Measurements from ENCODE around the gene ST3GAL3. TPM values are rescaled to one million over a fixed set of nuclear protein-coding genes. Genes with fewer than 3 reads are reported as not detected.

The ST3GAL3 gene
- total and polyA plus RNA-seq, 2 of the 13 experiments (the other 11 are each of a cell fraction or from before 2014, with no cell fraction given), result 5.1 to 8.1 TPM

GRCh38 chr1:43861337-43861736, 154.0 kb downstream of the ST3GAL3 start:
- 97% methylated on average over 3 of the region's 3 CpGs for WGBS (ENCODE audit: low lambda C conversion rate)
- Histone ChIP-seq H3K36me3 (replicated peaks in 1 of 2; ENCODE audit: control insufficient read depth in 1 of 2, insufficient read depth in 2 of 2, low read length in 2 of 2) (peaks cover 0 to 3% of the 10 kb centered on the region in 2 experiments; a peak in 3 of 5 replicates), H3K79me2 (ENCODE audit: insufficient read depth, low read length) (no peaks in the 10 kb centered on the region), H3K4me1 (ENCODE audit: insufficient read depth, low read length) (no peaks in the 10 kb centered on the region), H3K4me3 (replicated peaks in 1 of 3; ENCODE audit: insufficient read depth in 1 of 3, low read depth in 2 of 3, low read length in 3 of 3) (no peak overlapping the region), H3K27ac (ENCODE audit: extremely low read length, insufficient read depth, low read length) (no peak overlapping the region), H3K9ac (ENCODE audit: insufficient read depth, low read depth, low read length) (no peak overlapping the region), H2AFZ (ENCODE audit: low read length) (no peak overlapping the region), H3K4me2 (ENCODE audit: low read depth, low read length) (no peak overlapping the region), H3K27me3 (ENCODE audit: control insufficient read depth in 1 of 2, insufficient read depth in 2 of 2, low read length in 2 of 2) (no peaks in the 10 kb centered on the region), H4K20me1 (ENCODE audit: insufficient read depth, low read length) (no peaks in the 10 kb centered on the region), H3K9me3 (ENCODE audit: low read length) (no peaks in the 10 kb centered on the region)
- in situ Hi-C loops (cut with HindIII; ENCODE audit: extremely low pct_ligation_motif_present, low pct_unique_long_range_greater_than_20kb) (no loop called here), intact Hi-C loops (cut with micrococcal nuclease; ENCODE audit: unreplicated experiment) (no loop called here)
- DNase-seq (ENCODE audit: low spot score) (no peak), ATAC-seq (no peak), FAIRE-seq (no peak)
- POLR2A ChIA-PET, result no interaction called here
- no TSS peak for BruUV-seq (replicated peaks)
- no peak for TF ChIP-seq FOXC1 (CRISPR knock-in tag; IDR thresholded peaks at IDR 0.05; ENCODE audit: borderline replicate concordance)
- TF ChIP-seq KLF6 (CRISPR knock-in tag; IDR thresholded peaks at IDR 0.05), result no peak
- no peak for TF ChIP-seq FOXA1 (IDR thresholded peaks at IDR 0.05)
- TF ChIP-seq FOXA1 (CRISPR knock-in tag; IDR thresholded peaks at IDR 0.05), result no peak
- TF ChIP-seq JDP2 (CRISPR knock-in tag; IDR thresholded peaks at IDR 0.05; ENCODE audit: borderline replicate concordance), result no peak
- CTCF ChIA-PET (ENCODE audit: low intra/inter-chr PET ratio, low total read pairs), result no interaction called here

- no peak for ATAC-seq
- DNase-seq (ENCODE audit: low spot score), result no peak
- no TSS peak for BruUV-seq (replicated peaks)
- Histone ChIP-seq H3K36me3 (replicated peaks in 1 of 2; ENCODE audit: control insufficient read depth in 1 of 2, insufficient read depth in 2 of 2, low read length in 2 of 2) (peaks cover 0 to 3% of the 10 kb centered on the region in 2 experiments; a peak in 3 of 5 replicates), H3K4me1 (ENCODE audit: insufficient read depth, low read length) (no peaks in the 10 kb centered on the region), H3K4me3 (replicated peaks in 1 of 3; ENCODE audit: insufficient read depth in 1 of 3, low read depth in 2 of 3, low read length in 3 of 3) (no peak overlapping the region), H3K4me2 (ENCODE audit: low read depth, low read length) (no peak overlapping the region), H4K20me1 (ENCODE audit: insufficient read depth, low read length) (no peaks in the 10 kb centered on the region), H3K27ac (ENCODE audit: extremely low read length, insufficient read depth, low read length) (no peak overlapping the region), H3K79me2 (ENCODE audit: insufficient read depth, low read length) (no peaks in the 10 kb centered on the region), H3K9me3 (ENCODE audit: low read length) (no peaks in the 10 kb centered on the region), H2AFZ (ENCODE audit: low read length) (no peak overlapping the region), H3K27me3 (ENCODE audit: control insufficient read depth in 1 of 2, insufficient read depth in 2 of 2, low read length in 2 of 2) (no peaks in the 10 kb centered on the region), H3K9ac (ENCODE audit: insufficient read depth, low read depth, low read length) (no peak overlapping the region)
- WGBS (ENCODE audit: low lambda C conversion rate), result 95% methylated on average over 7 of the region's 7 CpGs
- FAIRE-seq, result no peak
- CTCF ChIA-PET (ENCODE audit: low intra/inter-chr PET ratio, low total read pairs), result no interaction called here
- intact Hi-C loops (cut with micrococcal nuclease; ENCODE audit: unreplicated experiment), result no loop called here
- TF ChIP-seq FOXO1 (CRISPR knock-in tag; IDR thresholded peaks at IDR 0.05) (no peak), HOXA5 (CRISPR knock-in tag; IDR thresholded peaks at IDR 0.05) (no peak), ARNTL (CRISPR knock-in tag; IDR thresholded peaks at IDR 0.05) (no peak), ZNF720 (CRISPR knock-in tag; IDR thresholded peaks at IDR 0.05) (no peak), TEAD3 (CRISPR knock-in tag; optimal IDR thresholded peaks at IDR 0.05; ENCODE audit: borderline replicate concordance) (no peak), ADNP (CRISPR knock-in tag; IDR thresholded peaks at IDR 0.05) (no peak), SPEN (CRISPR knock-in tag; IDR thresholded peaks at IDR 0.05; ENCODE audit: low read depth) (no peak)
- in situ Hi-C loops (cut with HindIII; ENCODE audit: extremely low pct_ligation_motif_present, low pct_unique_long_range_greater_than_20kb), result no loop called here
- POLR2A ChIA-PET, result no interaction called here
Measured at GRCh38 chr1:43861988-43862735, 154.8 kb downstream of the ST3GAL3 start.

Measured in HepG2 (cell line).